Measurements from ENCODE around the gene SLC6A11. TPM values are rescaled to one million over a fixed set of nuclear protein-coding genes. Genes with fewer than 3 reads are reported as not detected.

The SLC6A11 gene
- total and polyA plus RNA-seq, 9 of the 15 experiments (the other 6 are each of a cell fraction or from before 2014, with no cell fraction given), result 0.04 TPM; not detected in 8

DNA sequence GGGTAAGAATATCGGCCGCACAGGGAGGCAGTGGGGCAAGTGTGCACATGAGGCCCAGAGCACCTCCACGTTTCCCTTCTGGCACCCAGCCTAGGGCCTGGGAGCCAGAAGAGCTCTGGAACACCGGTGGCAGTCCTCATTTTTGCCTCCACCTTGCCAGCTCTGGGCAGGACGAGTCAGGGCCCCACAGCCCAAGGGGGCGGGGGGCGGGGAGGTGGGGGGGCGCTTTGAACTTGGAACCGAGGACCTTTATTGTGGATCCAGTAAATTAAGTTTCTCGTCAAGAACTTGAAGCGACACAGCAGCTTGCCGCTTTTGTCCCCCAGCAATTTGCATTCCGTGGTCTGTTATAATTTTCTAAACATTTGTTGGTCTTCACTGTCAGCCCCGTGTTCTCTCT, 66.8 kb downstream of the SLC6A11 start:
- intact Hi-C loops (cut with micrococcal nuclease) (loop anchor here (2.0 kb wide), 1 partner anchor 124 kb away; no protein-coding TSS in a partner anchor), in situ Hi-C loops (cut with MboI) (no loop called here)
- no peak overlapping the region for H3K9ac ChIP-seq (ENCODE audit: insufficient read depth in 1 of 2, low read depth in 2 of 2, low read length in 2 of 2)
- FAIRE-seq, result no peak
- H3K27ac ChIP-seq (ENCODE audit: extremely low read depth, low read depth, low read length), result no peak overlapping the region
- BruUV-seq (replicated peaks), result no TSS peak
- H3K27me3 ChIP-seq (ENCODE audit: control insufficient read depth in 2 of 2, insufficient read depth in 2 of 2, low read length in 2 of 2), result peaks cover 4 to 17% of the 10 kb centered on the region in 2 experiments; a peak in 3 of 5 replicates
- peaks cover 3% of the 10 kb centered on the region for H3K9me1 ChIP-seq (ENCODE audit: control insufficient read depth, insufficient read depth, low read length)
- H3K79me2 ChIP-seq (ENCODE audit: control insufficient read depth, insufficient read depth, low read length), result no peaks in the 10 kb centered on the region
- no peaks in the 10 kb centered on the region for H3K4me1 ChIP-seq (replicated peaks in 1 of 2; ENCODE audit: control insufficient read depth in 2 of 2, insufficient read depth in 2 of 2, low read length in 2 of 2)
- H3K9me3 ChIP-seq (replicated peaks; ENCODE audit: control insufficient read depth, insufficient read depth, low read depth, low read length), result no peaks in the 10 kb centered on the region
- no peak overlapping the region for H3K4me2 ChIP-seq (ENCODE audit: insufficient read depth, low read length)
- ATAC-seq, result no peak; the same call in 2 of the 3 replicates
- WGBS (ENCODE audit: insufficient coverage, low coverage, missing lambda C conversion rate), result 0% methylated on average over 12 of the region's 14 CpGs
- no peak for DNase-seq (ENCODE audit: extremely low read depth in 1 of 4, low spot score in 3 of 4)
- ChIA-PET POLR2A (interaction anchor here (0.5 kb wide), 1 partner anchor 170 kb away, joined by 3 read pairs; no protein-coding TSS in a partner anchor), CTCF (ENCODE audit: low intra/inter-chr PET ratio) (no interaction called here)
- H4K20me1 ChIP-seq (replicated peaks; ENCODE audit: control insufficient read depth, insufficient read depth, low read length), result peaks cover 7% of the 10 kb centered on the region; the same call in 1 of the 2 replicates
- no peak overlapping the region for H3K4me3 ChIP-seq
- no peak overlapping the region for H2AFZ ChIP-seq (ENCODE audit: low read depth, low read length)
- H3K36me3 ChIP-seq (ENCODE audit: control insufficient read depth, insufficient read depth, low read length), result no peaks in the 10 kb centered on the region
- no peak for TF ChIP-seq CHD1 (IDR thresholded peaks at IDR 0.05; ENCODE audit: low read length)
- no peak for TF ChIP-seq GATA2 (CRISPR knock-in tag; IDR thresholded peaks at IDR 0.05)
- no peak for TF ChIP-seq CBX3 (IDR thresholded peaks at IDR 0.05; ENCODE audit: borderline replicate concordance in 1 of 2, low read length in 2 of 2)
- no peak for TF ChIP-seq PHF8 (IDR thresholded peaks at IDR 0.05; ENCODE audit: borderline replicate concordance, low read length)
- no peak for TF ChIP-seq DMBX1 (CRISPR knock-in tag; IDR thresholded peaks at IDR 0.05; ENCODE audit: borderline replicate concordance)
- TF ChIP-seq, protein P1, sequence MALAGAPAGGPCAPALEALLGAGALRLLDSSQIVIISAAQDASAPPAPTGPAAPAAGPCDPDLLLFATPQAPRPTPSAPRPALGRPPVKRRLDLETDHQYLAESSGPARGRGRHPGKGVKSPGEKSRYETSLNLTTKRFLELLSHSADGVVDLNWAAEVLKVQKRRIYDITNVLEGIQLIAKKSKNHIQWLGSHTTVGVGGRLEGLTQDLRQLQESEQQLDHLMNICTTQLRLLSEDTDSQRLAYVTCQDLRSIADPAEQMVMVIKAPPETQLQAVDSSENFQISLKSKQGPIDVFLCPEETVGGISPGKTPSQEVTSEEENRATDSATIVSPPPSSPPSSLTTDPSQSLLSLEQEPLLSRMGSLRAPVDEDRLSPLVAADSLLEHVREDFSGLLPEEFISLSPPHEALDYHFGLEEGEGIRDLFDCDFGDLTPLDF (CRISPR knock-in tag; IDR thresholded peaks at IDR 0.05), result no peak
- no peak for TF ChIP-seq ZNF140 (CRISPR knock-in tag; IDR thresholded peaks at IDR 0.05)
- no peak for TF ChIP-seq ATF7 (IDR thresholded peaks at IDR 0.05)
- TF ChIP-seq ZC3H11A (IDR thresholded peaks at IDR 0.05; ENCODE audit: low read depth, low read length), result no peak
- no peak for TF ChIP-seq TAF15 (IDR thresholded peaks at IDR 0.05; ENCODE audit: low read depth, low read length)
- TF ChIP-seq, protein P2, sequence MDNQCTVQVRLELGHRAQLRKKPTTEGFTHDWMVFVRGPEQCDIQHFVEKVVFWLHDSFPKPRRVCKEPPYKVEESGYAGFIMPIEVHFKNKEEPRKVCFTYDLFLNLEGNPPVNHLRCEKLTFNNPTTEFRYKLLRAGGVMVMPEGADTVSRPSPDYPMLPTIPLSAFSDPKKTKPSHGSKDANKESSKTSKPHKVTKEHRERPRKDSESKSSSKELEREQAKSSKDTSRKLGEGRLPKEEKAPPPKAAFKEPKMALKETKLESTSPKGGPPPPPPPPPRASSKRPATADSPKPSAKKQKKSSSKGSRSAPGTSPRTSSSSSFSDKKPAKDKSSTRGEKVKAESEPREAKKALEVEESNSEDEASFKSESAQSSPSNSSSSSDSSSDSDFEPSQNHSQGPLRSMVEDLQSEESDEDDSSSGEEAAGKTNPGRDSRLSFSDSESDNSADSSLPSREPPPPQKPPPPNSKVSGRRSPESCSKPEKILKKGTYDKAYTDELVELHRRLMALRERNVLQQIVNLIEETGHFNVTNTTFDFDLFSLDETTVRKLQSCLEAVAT (IDR thresholded peaks at IDR 0.05), result no peak
- no peak for TF ChIP-seq LEF1 (IDR thresholded peaks at IDR 0.05)
- TF ChIP-seq, protein P3, sequence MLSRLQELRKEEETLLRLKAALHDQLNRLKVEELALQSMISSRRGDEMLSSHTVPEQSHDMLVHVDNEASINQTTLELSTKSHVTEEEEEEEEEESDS (CRISPR knock-in tag; IDR thresholded peaks at IDR 0.05), result no peak
- TF ChIP-seq MYBL2 (IDR thresholded peaks at IDR 0.05; ENCODE audit: low read depth), result no peak
- TF ChIP-seq MYBL2 (CRISPR knock-in tag; IDR thresholded peaks at IDR 0.05; ENCODE audit: borderline replicate concordance), result no peak
- no peak for TF ChIP-seq ZNF75A (CRISPR knock-in tag; IDR thresholded peaks at IDR 0.05)
- no peak for TF ChIP-seq ZNF347 (CRISPR knock-in tag; IDR thresholded peaks at IDR 0.05; ENCODE audit: low read depth)
- TF ChIP-seq C11orf30 (IDR thresholded peaks at IDR 0.05; ENCODE audit: low read depth), result no peak
- TF ChIP-seq, protein P4, sequence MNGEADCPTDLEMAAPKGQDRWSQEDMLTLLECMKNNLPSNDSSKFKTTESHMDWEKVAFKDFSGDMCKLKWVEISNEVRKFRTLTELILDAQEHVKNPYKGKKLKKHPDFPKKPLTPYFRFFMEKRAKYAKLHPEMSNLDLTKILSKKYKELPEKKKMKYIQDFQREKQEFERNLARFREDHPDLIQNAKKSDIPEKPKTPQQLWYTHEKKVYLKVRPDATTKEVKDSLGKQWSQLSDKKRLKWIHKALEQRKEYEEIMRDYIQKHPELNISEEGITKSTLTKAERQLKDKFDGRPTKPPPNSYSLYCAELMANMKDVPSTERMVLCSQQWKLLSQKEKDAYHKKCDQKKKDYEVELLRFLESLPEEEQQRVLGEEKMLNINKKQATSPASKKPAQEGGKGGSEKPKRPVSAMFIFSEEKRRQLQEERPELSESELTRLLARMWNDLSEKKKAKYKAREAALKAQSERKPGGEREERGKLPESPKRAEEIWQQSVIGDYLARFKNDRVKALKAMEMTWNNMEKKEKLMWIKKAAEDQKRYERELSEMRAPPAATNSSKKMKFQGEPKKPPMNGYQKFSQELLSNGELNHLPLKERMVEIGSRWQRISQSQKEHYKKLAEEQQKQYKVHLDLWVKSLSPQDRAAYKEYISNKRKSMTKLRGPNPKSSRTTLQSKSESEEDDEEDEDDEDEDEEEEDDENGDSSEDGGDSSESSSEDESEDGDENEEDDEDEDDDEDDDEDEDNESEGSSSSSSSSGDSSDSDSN (IDR thresholded peaks at IDR 0.05; ENCODE audit: borderline replicate concordance in 1 of 2, low read depth in 2 of 2, low read length in 2 of 2), result no peak

Data from K562 (cell line).